Measurements from ENCODE around the gene SLC4A4.

The SLC4A4 gene

DNA sequence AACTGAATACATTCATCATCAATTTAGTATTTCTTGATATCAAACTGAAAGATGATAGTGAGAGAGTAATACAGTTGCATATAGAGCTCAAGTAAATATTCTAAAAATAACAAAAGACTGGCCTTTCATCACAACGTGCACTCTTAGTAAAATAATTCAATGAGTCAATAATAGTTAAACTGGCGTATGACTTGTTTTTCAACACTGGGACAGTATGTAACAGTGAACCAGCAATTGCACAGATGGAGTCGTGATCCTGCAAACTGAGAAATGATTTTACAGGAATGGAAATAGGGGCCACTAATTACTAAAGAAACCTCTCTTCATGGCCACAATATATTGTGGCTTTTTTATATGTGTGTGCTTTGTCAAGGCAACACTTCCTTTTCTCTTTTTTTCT is 137.4 kb downstream of the SLC4A4 start:
- no peak for DNase-seq

DNA sequence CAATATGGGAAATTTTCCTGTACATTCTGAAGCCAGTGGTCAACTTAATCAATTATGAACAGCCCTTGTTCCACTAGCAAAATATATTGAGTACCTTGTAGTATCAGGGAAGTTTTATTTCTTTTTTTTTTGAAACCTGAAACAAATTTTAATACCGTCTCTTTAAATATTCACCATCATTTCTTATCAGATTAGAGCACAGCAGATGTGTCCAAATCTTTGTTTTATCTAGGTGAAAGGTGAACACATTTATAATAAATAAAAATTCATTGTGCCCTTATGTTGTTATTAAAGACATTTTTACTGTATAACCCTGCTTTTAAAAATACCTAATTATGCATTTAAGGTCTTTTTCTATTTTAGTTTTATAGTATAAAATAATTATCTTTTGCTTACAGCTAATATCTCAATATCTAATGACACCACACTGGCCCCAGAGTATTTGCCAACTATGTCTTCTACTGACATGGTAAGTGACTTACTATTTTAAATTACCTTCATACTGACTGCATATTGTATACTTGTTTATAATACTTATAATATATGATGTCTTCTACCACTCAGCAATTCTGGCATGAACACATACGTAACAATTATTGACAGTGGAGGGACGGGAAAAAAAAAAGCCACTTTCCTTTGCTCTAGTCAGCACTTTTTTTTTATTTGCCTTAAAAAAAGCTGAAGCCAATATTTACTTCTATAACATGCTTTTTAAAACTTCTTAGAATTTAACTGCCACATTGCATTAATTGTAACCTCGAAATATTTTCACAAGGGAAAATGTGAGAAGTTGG is 147.9 kb downstream of the SLC4A4 start:
- DNase-seq: no peak

DNA sequence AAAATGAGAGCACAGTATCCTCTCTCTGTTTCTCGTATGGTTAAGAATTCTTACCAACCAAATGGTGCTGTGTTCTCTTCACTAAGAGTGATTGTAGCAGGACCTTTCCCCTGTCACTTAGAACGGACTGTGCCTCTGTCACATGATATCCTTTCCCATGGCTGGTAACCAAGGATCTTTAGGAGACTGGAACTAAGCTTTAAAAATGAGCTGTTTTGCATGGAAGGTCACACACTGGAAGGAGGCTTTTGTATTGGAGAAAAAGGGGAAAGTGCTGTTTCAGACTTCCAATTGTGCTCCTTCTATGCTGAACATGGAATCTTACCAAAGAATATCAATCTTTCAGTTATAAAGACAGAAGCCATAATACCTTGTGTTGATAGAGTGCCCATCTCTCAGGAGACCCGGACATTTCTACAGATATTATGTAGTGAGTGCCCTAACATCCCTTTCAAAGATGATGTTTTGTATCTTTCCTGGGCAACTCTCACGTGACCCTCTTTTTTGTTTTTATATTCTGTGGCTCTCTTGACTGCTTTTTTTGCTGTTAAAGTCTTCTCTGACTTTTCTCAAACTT is 148.6 kb downstream of the SLC4A4 start:
- DNase-seq: no peak

DNA sequence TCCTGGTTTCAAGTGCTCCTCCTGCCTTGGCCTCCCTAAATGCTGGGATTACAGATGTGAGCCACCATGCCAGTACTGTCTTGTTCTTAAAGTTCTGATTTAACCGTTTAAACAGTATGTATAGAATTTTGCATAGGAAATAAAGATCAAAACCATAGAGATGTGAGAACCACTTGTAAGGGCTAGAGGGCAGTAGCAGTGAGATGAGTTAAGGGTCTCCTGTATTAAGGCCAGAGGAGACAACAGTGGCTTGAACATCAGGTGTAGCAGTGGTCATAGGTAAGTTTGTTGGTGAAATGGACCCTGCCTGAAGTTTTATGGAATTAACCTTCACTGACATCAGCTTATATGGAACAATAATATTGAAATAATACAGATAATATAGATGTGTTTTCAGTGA is 155.7 kb downstream of the SLC4A4 start:
- DNase-seq: no peak

DNA sequence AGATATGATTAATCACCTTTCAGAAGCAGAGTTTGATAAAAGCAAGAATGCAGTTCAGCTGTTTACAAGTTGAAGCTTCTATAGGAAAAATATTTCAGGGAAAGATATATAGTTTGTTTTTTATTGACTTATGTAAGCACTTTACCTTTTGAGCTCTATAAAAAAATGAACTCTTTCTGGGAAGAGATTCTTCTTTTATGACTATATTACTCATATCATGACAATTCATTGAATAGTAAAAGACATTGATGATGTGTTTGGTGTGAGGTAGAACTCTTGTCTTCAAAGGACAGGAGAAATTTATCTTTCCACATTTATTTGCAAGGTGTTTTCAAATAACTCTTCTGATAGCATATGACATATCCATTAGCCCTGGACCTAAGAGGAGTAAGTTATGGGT is 156.6 kb downstream of the SLC4A4 start:
- DNase-seq: no peak

DNA sequence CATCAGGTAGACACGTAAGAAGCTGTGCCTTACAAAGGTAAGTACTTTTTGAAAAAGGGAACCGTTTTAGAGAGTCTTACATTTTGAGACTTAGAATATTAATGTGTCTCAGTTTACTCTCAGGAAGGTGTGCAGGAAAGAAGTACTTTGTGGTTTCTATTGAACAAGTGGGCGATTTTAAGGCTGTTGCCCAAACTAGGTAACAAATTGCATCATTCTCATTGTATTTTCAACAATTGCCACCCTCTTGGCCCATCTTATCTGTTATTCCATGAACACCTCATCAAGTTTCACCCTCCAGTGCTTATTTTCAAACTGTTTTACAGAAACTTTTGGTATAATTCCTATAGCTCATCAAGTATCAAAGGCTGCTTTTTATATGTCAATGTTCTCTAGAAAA is 158.3 kb downstream of the SLC4A4 start:
- no peak for DNase-seq

DNA sequence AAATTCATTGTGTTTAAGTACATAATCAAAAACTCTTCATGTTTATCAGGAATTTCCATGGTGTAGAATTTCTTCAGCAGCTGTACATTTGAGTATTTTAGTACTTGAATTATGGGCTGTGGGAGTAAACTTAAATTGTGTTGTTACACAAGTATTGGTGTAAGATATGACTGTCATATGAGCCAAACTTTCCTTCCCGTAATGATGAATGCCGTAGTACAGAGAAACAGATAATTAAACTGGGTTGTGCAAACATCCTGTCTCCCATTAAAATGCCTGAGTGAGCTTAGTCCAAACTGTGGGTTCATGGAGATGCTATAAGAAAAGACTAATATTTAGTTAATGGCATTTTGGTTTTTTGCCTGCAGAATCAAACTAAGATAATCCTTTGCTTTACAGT is 159.2 kb downstream of the SLC4A4 start:
- peak; percentile 3 for DNase-seq

DNA sequence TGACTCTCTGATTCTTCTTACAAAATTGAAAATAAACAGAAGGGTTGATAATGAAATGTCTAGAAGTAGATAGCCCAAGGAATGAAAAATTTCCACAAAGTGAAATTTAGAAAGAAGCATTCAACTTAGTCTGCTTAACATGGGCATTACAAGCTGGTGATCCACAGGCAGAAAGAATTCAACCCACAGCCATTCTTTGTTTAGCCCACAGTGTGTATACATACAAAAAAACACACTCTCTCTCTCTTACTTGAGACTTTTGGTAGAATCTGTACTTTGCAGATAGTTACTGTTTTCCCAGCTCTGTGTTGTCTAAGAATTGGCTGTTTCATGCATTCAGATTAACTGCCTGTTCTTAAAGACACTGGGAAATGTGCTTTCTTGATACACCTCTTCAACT is 159.8 kb downstream of the SLC4A4 start:
- DNase-seq: no peak

DNA sequence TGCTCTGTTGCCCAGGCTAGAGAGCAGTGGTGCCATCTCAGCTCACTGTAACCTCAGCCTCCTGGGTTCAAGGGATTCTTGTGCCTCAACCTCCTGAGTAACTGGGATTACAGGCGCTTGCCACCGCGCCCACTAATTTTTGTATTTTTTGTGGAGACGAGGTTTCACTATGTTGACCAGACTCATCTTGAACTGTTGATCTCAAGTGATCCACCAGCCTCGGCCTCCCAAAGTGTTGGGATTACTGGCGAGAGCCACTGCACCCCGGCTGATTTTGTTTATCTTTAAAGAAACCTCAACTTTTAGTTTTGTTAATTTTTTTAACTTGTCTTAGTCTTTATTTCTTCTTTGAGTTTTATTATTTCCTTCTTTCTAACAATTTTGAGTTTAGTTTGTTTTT is 163.2 kb downstream of the SLC4A4 start:
- DNase-seq: no peak

DNA sequence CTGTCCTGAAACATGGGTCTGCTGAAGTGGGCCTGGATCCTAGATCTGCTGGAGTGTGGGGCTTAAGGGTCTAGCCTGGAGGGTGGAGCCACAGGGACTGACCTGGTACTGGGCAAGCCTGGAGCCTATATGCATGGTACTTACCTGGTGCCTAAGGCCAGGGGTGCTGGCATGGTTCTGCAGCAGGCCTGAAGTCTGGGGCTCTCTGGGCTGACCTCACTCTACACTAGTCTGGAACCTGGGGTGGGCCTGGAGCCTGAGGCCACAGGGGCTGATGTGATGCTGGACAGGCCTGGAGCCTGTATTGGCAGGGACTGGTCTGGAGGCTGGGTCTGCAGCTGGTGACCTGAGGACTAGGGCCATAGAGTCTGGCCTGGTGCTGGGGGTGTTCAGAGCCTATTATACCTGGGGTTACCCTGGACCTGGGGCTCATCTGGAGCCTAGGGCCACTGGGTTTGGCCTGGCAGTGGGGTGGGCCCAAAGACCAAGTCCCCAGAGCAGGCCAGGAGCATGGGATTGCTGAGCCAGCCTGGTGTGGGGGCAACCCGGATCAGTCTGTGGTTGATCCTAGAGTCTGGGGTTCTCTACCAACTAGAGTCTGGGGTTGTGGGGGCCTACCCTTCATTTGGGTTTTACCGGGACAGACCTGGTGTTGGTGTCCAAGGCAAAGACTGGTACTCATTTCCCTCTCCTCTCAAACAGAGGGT is 179.6 kb downstream of the SLC4A4 start:
- no peak for DNase-seq

DNA sequence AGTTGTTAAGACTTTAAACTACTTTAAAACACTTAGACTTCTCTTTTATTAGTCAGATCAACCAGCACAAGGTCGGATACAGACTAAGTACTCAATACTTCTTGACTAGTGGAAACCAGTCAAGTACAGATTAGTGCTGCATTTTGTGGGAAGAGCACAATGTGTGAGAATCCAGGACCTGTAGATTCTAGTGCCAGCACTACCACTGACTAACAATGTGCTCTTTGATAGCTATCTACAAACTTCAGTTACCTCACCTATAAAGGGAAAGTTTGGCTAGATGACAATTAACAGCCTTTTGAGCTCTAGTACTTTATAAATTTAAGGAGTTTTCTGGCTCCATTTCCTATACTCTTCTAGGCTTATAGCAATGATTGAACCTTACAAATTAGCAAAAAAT is 181.5 kb downstream of the SLC4A4 start:
- DNase-seq: no peak

DNA sequence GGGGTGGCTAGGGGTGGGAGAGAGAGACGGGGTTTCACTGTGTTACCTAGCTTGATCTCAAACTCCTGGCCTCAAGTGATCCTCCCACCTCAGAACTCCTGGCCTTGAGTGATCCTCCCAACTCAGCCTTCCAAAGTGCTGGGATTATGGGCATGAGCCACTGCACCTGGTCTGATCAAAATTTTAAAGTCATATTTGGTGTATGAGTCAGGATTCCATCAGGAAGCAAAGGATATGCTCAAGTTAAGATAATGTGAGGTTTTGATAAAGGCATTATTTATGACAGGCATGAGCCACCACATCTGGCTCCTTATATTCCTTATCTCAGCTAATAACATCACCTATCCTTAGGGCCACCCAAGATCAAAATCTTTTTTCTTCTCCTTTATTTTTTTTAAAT is 182.0 kb downstream of the SLC4A4 start:
- DNase-seq: peak; percentile 1

DNA sequence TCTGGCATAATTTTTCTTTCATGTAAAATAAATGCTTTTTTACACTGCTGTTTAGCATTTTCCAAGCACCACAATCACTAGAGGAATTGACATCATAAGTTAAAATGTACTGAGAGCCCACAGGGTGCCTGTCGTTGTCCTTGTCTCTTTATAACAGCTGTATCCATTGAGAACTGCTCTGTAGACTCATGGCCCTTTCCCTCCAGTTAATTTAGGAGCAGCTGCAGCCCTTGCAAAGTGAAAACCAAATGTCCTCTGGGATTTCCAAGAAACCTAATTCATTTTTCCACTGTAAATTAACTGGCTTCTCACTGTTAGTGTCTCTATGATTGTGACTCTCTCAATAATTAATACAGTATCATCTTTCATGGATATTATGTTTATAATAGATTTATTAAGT is 185.9 kb downstream of the SLC4A4 start:
- DNase-seq: no peak

DNA sequence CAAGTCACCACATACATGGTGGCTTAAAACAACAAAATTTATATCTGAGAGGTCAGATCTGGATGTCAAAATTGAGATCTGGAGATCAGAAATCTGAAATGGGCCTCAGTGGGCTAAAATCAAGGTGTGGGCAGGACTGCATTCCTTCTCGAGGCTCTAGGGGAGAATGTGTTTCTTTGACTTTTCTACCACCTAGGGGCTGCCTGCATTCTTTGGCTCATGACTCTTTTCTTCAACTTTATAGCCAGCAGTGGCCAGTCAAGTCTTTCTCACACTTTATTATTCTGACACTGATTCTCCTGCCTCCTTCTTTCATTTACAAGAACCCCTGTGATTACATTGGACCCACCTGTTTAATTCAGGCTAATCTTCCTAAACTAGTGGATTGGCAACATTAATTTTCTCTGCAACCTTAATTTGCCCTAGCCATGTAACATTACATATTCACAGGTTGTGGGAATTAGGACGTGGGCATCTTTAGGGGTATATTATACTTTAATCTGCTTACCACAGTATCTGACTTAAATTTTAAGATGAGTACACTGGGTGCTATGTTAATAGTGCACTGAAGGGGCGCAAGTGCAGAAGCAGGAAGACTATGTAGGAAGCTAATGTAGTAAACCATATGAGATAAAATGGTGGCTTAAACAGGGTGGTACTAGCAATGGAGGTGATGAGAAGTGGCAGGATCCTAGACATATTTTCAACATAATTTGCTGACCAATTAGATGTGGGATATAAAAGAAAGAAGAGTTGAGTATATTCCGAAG is 188.0 kb downstream of the SLC4A4 start:
- DNase-seq: no peak

DNA sequence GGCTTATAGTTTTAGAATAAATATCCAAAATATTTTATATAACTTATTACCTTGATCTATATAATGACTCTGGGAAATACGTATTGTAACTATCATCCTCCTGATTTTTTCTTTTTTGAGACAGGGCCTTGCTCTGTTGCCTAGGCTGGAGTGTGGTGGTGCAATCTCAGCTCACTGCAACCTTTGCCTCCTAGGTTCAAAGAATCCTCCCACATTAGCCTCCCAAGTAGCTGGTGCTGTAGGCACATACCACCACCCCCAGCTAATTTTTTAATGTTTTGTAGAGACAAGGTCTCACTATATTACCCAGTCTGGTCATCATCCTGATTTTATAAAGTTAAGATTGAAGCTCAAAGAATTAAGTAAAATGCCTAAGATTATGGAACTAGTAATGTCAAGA is 193.6 kb downstream of the SLC4A4 start:
- no peak for DNase-seq

DNA sequence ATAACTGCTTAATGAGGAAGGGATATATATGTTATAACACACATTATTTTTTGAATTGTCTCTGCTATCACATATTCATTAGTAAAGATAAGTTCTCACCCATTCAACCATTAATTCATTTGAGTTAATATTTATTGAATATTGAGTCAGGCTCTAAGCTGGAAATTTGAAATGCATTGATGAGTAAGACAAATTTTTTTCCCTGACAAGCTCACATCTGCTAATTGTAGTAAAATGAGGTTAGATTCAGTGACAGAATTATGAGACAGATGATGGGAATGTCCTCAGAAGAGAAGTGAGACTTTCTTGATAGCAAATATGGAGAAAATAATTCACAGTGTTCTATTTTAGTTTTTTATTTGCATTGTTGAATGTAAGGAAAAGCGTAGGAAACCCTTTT is 194.3 kb downstream of the SLC4A4 start:
- DNase-seq: no peak

DNA sequence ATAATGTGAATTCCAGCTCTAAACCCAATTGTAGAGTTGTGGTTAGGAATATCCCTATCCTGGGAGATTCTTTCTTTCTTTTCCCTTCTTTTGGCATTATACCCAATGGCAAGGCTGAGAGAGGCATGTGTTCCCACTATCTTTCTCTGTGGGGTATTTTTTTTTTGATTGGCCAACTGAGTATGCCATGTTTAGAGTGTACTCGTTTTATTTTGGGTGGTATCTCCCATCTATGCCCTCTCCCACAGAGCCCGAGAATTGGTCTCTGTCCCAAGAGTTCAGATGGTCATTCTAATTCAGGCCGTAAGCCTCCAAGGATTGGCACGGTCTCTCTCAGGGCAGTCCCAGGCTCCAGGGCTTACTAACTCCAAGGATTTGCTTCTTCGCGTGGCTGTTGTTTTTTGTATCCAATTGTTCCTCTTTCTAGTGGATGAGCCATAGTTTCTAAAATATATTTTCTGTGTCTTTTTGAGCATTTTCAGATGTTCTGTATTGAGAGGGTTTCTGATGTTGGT is 198.8 kb downstream of the SLC4A4 start:
- no peak for DNase-seq

DNA sequence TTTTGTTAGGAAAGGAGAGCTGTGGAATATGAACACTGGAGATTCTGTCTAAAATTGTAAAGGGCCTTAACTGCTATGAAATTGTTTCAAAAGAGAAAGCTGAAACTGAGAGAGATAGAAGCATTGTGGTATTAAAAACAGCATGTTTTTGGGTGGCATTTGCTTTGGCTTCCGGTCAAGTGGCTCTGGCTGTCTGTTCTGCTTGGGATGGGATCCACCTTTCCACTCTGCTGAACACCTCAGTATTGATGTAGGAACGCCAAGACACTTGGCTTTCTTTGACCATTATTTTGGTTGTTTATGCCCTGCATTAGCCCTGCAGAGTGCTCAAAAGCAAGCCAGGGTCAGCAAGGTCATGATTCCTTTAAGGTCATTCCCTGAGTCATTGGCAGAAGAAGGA is 199.7 kb downstream of the SLC4A4 start:
- no peak for DNase-seq

DNA sequence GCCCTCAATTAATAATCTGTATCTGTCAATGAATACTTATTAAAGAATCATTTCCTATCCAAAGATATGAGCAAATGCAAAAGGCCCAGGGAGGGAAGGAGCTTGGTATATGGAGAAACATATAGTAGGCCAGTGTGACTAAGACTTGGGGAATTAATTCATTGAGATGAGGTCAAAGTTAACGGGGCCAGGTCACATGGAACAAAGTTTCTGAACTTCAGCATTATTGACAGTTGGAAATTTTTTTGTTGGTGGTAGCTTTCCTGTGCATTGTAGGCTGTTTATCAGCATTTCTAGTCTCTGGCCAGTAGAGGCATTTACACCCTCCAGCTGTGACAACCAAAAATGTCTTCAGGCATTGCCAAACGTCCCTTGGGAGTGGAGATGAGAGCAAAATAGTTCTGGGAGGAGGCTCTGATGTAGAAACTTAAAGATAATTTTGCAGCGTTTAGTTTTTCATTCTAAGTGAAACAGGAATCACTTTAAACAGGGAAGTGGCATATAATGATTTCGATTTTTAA is 202.0 kb downstream of the SLC4A4 start:
- no peak for DNase-seq

DNA sequence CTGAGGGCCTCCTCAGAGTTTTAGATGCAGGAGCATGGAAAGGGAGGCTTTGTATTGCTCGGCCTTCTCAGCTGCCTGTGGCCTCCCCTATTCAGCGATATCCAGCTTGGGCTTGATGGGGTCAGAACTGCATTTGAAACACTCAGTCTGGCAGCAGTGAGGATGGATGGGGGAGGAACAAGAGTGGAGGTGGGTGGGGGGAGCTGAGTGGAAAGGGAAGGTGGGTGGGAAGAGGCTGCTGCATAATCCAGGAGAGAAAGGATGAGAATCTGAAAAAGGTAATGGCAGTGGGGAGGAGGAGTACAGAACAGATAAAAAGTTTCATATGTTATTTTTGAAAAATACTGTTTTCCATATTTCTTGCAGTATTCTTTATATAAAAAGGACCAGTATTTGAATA is 202.7 kb downstream of the SLC4A4 start:
- no peak for DNase-seq

DNA sequence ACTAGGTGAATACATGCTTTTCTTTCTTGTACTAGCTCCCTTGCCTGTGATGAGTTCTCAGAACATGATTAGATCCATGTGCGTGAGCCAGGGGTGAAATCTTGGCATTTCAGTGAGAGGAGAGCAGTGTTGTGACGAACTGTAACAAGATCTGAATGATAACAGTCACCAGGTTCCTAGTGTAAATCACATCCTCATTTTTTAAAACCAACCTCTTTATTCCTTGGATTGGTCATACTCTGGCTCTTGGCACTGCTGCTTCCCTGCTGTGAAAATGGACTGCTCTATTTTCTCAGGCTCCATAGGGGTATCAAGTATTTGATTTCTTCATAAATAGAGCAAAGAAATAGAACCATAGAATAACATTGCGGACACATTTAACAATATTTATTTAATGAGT is 206.3 kb downstream of the SLC4A4 start:
- peak; percentile 18 for DNase-seq

DNA sequence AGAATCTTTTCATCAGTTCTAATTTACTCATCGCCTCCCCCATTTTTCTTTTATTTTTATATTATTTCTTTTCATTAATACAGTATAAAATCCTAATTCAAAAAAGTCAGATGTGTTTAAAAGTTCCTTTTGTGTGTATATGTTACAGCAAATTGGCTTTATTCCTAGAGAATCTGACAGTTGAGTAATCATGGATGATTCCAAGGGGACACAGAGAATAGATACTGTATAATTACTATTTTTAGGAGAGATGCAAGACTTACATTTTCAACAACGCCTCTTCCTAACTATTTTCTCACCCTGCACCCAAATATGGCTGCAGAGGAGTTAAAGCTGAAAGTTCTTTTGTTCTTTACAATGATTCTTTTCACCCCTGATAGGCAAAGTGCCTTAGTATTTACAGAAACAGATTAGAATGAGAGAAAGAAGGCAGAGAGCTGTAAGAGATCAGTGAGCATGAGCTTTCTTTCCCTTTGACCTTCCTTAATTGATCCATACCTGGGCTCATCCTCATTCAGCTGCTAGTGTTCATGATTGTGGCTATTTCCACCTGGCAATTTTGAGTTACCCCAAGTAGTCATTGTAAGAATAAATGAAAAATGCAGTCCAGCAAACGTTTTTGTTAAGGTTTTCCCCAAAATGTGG is 210.8 kb downstream of the SLC4A4 start:
- DNase-seq: no peak
